ENCODE measurements around the gene DGKD. TPM values are rescaled to one million over a fixed set of nuclear protein-coding genes. Genes with fewer than 3 reads are reported as not detected.

DGKD gene
- total and polyA plus RNA-seq, 2 donors (not counting 1 experiment from before 2014, with no cell fraction given) = 224 to 396 TPM

DNA sequence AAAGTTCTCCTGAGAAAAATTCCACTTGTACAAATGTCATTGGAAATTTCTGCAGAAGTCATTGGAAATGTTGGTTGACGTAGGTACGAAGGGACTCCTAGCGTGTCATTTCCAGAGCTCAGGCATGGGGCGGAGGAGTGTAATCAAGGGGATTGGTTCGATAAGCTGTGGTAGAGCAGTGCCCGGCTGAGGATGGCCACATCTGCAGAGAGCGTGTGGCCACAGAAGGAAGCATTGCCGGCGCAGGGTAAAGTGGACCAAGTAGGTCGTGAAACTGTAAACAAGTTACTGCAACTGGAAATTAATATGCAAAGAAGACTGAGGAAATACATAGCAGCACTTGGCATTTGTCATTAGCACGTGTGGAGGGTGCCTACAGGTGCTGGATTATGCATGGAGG, 101.8 kb downstream of the DGKD start:
- POLR2A ChIA-PET = no interaction called here
- intact Hi-C loops (cut with micrococcal nuclease) = no loop called here
- CTCF ChIA-PET = no interaction called here
- no peak overlapping the region for H2AFZ ChIP-seq (ENCODE audit: insufficient read depth, low read depth, low read length, poor library complexity, severe bottlenecking)
- TF ChIP-seq, protein P1, sequence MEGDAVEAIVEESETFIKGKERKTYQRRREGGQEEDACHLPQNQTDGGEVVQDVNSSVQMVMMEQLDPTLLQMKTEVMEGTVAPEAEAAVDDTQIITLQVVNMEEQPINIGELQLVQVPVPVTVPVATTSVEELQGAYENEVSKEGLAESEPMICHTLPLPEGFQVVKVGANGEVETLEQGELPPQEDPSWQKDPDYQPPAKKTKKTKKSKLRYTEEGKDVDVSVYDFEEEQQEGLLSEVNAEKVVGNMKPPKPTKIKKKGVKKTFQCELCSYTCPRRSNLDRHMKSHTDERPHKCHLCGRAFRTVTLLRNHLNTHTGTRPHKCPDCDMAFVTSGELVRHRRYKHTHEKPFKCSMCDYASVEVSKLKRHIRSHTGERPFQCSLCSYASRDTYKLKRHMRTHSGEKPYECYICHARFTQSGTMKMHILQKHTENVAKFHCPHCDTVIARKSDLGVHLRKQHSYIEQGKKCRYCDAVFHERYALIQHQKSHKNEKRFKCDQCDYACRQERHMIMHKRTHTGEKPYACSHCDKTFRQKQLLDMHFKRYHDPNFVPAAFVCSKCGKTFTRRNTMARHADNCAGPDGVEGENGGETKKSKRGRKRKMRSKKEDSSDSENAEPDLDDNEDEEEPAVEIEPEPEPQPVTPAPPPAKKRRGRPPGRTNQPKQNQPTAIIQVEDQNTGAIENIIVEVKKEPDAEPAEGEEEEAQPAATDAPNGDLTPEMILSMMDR (IDR thresholded peaks at IDR 0.05) = no peak
- no peak for TF ChIP-seq EZH2 (IDR thresholded peaks at IDR 0.05; ENCODE audit: borderline replicate concordance, insufficient read depth, low read depth, low read length, poor library complexity, severe bottlenecking)
- Mint-ChIP-seq H3K9me3 (ENCODE audit: insufficient read depth) (no peaks in the 10 kb centered on the region), H3K27ac (no peak overlapping the region), H3K4me1 (no peaks in the 10 kb centered on the region), H3K4me3 (no peak overlapping the region), H3K27me3 (no peaks in the 10 kb centered on the region)
- peaks cover 35% of the 10 kb centered on the region for H3K79me2 ChIP-seq (ENCODE audit: control insufficient read depth, insufficient read depth, low read length)
- H3K9me3 ChIP-seq (ENCODE audit: control extremely low read depth in 1 of 3, control insufficient read depth in 2 of 3, insufficient read depth in 1 of 3, low read length in 2 of 3) = no peaks in the 10 kb centered on the region
- no peak overlapping the region for H3K4me3 ChIP-seq (ENCODE audit: control extremely low read depth in 1 of 5, extremely low read depth in 1 of 5, insufficient read depth in 1 of 5, low read depth in 2 of 5, low read length in 4 of 5)
- 97% methylated on average over 11 of the region's 11 CpGs for WGBS (ENCODE audit: insufficient coverage)
- peaks cover 54% of the 10 kb centered on the region for H4K20me1 ChIP-seq (ENCODE audit: control insufficient read depth, insufficient read depth, low read length, poor library complexity, severe bottlenecking)
- H3K27ac ChIP-seq (ENCODE audit: low read length in 2 of 2) = no peak overlapping the region
- H3K36me3 ChIP-seq (replicated peaks in 1 of 2; ENCODE audit: control extremely low read depth in 1 of 2, control insufficient read depth in 1 of 2, extremely low read depth in 1 of 2, insufficient read depth in 2 of 2, low read length in 1 of 2) = peaks cover 34 to 98% of the 10 kb centered on the region in 2 experiments
- H3K27me3 ChIP-seq (replicated peaks in 1 of 4; ENCODE audit: control extremely low read depth in 1 of 4, control insufficient read depth in 3 of 4, insufficient read depth in 4 of 4, low read length in 3 of 4) = no peaks in the 10 kb centered on the region
- ATAC-seq (ENCODE audit: low read depth) = no peak
- DNase-seq = no peak
- no peak overlapping the region for H3K9ac ChIP-seq (ENCODE audit: low read length)
- H3K4me2 ChIP-seq (replicated peaks; ENCODE audit: low read depth, low read length, poor library complexity, severe bottlenecking) = no peak overlapping the region
- no peaks in the 10 kb centered on the region for H3K4me1 ChIP-seq (ENCODE audit: control insufficient read depth in 2 of 2, insufficient read depth in 2 of 2, low read length in 2 of 2)

DNA sequence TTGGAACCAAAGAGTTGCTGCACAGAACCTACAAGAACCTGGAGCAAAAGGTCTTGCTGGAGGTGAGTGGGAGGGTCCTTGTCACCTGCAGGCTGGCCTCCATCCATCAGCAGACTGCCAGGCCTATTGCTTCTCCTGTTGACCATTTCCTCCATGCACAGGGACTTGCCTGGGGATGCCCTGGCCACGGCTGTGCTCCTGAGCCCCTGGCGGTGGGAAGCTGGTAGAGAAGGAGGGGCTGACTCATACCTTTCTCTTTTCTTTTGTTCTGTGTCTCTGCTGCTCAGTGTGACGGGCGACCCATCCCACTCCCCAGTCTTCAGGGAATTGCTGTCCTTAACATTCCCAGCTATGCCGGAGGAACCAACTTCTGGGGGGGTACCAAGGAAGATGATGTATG, 102.6 kb downstream of the DGKD start:
- POLR2A ChIA-PET = no interaction called here

More for the DNA sequence above, 102.6 kb downstream of the DGKD start:
- Mint-ChIP-seq H3K27ac (no peak overlapping the region), H3K9me3 (ENCODE audit: insufficient read depth) (no peaks in the 10 kb centered on the region), H3K4me3 (no peak overlapping the region), H3K4me1 (no peaks in the 10 kb centered on the region), H3K27me3 (no peaks in the 10 kb centered on the region)
- DNase-seq = no peak
- no peak overlapping the region for H3K27ac ChIP-seq (ENCODE audit: low read length in 2 of 2)
- no peak overlapping the region for H3K4me2 ChIP-seq (replicated peaks; ENCODE audit: low read depth, low read length, poor library complexity, severe bottlenecking)
- no peak overlapping the region for H3K9ac ChIP-seq (ENCODE audit: low read length)
- peaks cover 55% of the 10 kb centered on the region for H4K20me1 ChIP-seq (ENCODE audit: control insufficient read depth, insufficient read depth, low read length, poor library complexity, severe bottlenecking)
- WGBS (ENCODE audit: insufficient coverage) = 80% methylated on average over 3 of the region's 5 CpGs
- CTCF ChIA-PET = no interaction called here
- H3K4me1 ChIP-seq (ENCODE audit: control insufficient read depth in 2 of 2, insufficient read depth in 2 of 2, low read length in 2 of 2) = no peaks in the 10 kb centered on the region
- H3K27me3 ChIP-seq (replicated peaks in 1 of 4; ENCODE audit: control extremely low read depth in 1 of 4, control insufficient read depth in 3 of 4, insufficient read depth in 4 of 4, low read length in 3 of 4) = no peaks in the 10 kb centered on the region
- intact Hi-C loops (cut with micrococcal nuclease) = no loop called here
- no peak overlapping the region for H3K4me3 ChIP-seq (ENCODE audit: control extremely low read depth in 1 of 5, extremely low read depth in 1 of 5, insufficient read depth in 1 of 5, low read depth in 2 of 5, low read length in 4 of 5)
- H3K36me3 ChIP-seq (replicated peaks in 1 of 2; ENCODE audit: control extremely low read depth in 1 of 2, control insufficient read depth in 1 of 2, extremely low read depth in 1 of 2, insufficient read depth in 2 of 2, low read length in 1 of 2) = peaks cover 32 to 97% of the 10 kb centered on the region in 2 experiments
- H3K79me2 ChIP-seq (ENCODE audit: control insufficient read depth, insufficient read depth, low read length) = peaks cover 29% of the 10 kb centered on the region
- no peak for ATAC-seq (ENCODE audit: low read depth)
- TF ChIP-seq EZH2 (IDR thresholded peaks at IDR 0.05; ENCODE audit: borderline replicate concordance, insufficient read depth, low read depth, low read length, poor library complexity, severe bottlenecking) = no peak
- TF ChIP-seq, protein P1 (IDR thresholded peaks at IDR 0.05) = no peak
- H3K9me3 ChIP-seq (ENCODE audit: control extremely low read depth in 1 of 3, control insufficient read depth in 2 of 3, insufficient read depth in 1 of 3, low read length in 2 of 3) = no peaks in the 10 kb centered on the region
- H2AFZ ChIP-seq (ENCODE audit: insufficient read depth, low read depth, low read length, poor library complexity, severe bottlenecking) = no peak overlapping the region
